ENCODE results near the gene INPP5B.
"Not testable (repeated sequence)": the region's sequence is repeated elsewhere in the genome, so short reads cannot be mapped to it uniquely, and the experiment has no call there.

INPP5B gene

DNA sequence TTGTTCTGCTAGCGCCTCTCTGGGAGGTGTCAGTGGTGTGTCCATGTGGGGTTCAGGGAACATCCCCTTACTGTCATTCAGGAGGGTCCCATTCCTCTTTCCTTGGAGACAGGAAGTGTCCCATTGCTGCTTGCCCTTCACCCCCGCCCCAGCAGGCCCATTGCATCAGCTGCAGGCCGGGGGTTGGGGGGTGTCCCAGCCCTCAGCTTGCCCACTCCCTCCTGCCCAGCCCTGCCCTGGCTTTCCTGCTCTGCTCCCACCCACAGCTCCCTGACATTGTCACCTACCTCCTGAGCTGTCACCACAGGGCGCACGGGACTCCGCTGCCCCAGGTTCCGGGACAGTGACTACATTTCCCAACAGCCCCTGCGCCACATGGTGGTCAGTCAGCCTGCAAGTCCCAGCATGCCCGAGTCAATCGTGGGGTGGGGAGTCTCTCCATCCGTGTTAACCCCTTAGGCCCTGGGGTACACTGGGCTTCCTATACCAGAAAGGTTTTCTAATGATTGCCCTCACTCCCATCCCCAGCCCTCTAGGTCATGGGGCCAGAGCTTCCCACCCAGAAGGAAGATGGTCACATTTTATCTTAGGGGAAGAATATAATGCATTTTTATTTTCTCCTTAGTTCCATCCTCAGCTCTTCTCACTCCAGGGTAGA, at the start of gene INPP5B:
INPP5B (minus strand) TSS at position 351 of the 658 bp plus-strand sequence. CDS start 745 bp downstream, outside the sequence.
- peak; percentile 86 for DNase-seq

DNA sequence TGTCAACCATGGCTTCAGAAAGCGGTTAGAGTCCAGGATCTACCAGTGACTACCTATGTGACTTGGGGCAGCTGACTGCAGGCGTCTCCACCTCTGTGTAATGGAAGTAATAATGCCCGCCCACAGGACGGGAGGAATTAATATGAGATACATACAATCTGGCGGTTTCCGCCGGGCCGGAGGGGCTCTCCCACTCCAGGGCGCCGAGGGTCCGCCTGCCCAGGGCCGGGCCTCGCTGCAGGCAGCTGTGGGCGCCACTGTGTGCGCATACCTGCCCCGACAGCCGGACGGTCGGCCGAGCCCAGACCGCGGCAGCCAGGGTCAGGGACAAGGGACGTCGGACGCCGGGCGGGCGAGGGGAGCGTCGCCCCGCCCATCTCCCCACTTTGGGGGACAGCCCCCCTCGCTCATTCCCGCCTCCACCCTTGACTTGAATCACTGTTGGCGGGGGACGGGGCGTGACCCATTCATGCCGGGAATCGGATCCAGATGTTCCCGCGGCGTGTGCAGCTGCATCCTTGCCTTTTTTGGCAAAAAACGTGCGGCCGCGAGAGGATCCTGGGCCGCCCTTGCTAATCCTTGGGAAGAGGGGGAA, 49.0 kb upstream of the INPP5B start:
- DNase-seq, result no peak

DNA sequence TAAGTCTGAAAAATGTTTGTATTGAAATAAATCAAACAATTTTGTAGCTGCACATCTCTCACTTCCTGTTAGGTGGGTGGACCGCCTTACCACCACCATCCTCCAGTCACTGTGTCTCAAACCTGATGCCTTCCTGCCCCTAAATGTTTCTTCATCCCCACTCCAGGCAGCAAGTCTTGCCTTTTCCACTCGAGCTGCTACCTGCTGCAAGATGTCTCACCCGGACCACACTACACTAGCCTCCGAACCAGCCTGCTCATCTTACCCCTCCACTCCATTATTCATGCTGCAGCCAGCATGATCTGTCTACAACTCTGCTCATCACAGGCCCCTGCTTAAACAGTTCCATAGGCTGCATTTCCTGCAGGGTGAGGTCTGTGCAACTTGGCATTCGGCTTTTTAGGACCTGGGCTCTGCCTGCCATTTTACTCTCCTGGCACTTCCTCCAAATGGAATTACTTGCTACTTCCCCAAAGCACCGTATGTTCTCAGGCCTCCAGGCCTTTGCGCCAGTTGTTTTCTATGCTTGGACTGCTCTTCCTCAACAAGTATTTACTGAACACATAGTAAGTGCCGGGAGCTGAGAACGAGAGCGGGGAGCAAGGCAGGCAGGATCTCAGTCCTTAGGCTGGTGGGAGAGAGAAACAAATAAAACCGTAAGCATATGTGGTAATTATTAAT, 48.2 kb upstream of the INPP5B start:
- no peak for DNase-seq

DNA sequence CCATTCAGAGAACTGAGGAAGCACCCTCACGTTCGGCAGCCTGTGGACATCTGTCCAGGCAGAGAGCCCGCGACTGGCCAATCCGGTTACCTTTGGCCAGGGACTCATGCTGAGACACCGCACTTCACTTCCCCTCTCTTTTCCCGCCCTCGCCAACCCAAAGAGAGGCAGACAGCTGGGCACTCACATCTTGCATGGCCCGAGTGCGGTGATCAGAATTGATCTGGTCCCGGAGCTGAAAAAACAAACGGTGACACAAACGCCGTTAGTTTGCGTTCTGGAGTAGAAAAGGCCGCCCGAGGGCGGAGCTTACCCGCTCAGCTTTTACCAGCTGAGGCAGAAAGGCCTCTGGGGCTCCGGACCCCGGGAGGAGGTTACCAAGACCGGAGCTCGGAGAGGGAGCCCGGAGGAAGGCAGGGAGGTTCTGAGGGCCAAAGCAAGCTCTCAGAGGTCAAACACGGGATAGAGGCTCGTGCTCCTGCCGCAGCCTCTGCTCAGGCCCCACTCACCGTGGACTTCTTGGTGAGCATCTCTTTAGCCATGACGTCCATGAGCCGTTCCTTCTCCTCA, 42.6 kb upstream of the INPP5B start:
- DNase-seq, result peak; percentile 58

DNA sequence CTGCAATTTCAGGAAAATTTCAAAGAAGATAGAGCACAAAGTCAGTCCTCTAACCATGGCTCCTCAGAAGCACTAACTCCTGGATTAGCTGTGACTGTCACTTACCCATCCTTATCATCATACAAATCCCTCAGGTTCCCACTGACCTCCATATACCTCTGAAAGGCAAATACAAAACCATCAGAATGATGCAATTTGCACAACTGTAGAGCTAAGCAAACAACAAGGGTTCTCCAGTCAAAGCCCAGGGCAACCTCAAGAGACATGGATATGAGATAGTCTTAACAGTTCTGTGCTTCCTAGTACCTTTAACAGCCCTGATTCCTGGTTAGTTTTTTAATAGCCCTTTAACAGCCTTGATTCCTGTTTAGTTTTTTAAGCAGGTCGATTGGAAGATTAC, 40.8 kb upstream of the INPP5B start:
- DNase-seq, result no peak

DNA sequence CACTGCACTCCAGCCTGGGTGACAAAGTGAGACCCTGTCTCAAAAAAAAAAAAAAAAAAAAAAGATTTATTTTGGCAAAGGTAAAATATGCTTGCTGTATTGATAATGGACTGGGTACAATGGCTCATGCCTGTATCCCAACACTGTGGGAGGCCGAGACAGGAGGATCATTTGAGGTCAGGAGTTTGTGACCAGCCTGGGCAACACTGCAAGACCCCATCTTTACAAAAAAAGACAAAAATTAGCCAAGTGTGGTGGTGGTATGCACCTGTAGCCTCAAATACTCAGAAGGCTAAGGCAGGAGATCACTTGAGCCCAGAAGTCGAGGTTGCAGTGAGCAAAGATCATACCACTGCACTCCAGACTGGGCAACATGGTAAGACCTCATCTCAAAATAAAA, 36.7 kb upstream of the INPP5B start:
- DNase-seq, result no peak

DNA sequence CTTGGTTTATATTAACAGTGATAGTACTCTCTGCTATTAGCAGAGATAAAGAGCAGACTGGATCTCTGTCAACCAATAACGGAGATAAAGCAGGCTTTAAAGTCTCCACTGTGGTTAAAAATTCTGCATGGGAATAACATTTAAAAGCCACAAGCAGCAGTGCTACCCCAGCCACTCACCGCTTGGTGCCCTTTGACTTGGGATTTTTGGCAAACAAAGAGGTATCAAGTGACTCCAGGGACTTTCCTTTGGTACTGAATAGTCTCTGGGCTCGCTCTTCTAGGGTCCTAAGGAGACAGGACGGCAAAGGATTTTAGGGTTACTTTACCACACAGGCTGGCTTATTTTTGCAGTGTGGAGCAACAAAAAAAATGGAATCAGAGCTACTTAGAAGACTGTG, 31.7 kb upstream of the INPP5B start:
- no peak for DNase-seq

DNA sequence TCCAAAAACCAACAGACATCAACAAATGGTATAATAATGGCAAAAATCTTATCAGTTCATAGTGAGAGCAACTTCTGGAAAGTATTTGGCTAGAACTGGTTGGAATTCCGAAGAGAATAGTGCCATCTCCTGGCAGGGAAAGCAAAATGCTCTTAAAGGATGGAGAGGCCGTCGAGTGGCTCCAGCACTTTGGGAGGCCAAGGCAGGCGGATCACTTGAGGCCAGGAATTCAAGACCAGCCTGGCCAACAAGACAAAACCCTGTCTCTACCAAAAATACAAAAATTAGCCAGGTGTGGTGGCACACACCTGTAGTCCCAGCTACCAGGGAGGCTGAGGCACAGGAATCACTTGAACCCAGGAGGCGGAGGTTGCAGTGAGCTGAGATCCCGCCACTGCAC, 28.2 kb upstream of the INPP5B start:
- DNase-seq, result not testable (repeated sequence)

DNA sequence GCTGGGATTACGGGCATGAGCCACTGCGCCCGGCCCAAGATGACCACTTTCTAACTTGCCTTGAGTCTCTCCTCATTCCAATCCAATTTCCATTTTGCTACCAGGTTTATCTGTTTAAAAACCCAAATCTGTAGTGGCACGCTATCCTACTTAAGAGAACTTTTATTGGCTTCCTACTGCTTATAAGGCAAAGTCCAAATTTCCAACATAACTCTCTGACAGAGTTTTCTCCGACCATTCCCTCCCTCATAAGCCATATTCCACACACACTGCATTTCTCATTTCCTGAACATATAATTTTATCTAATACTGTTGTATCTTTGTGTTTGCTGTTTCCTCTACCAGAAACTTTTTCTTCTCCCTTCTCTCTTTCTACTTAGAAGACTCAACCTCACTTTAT, 27.7 kb upstream of the INPP5B start:
- DNase-seq, result no peak

DNA sequence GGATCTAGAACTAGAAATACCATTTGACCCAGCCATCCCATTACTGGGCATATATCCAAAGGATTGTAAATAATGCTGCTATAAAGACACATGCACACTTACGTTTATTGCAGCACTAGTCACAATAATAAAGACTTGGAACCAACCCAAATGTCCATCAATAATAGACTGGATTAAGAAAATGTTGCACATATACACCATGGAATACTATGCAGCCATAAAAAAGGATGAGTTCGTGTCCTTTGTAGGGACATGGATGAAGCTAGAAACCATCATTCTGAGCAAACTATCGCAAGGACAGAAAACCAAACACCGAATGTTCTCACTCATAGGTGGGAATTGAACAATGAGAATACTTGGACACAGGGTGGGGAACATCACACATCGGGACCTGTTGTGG, 26.8 kb upstream of the INPP5B start:
- DNase-seq, result not testable (repeated sequence)

DNA sequence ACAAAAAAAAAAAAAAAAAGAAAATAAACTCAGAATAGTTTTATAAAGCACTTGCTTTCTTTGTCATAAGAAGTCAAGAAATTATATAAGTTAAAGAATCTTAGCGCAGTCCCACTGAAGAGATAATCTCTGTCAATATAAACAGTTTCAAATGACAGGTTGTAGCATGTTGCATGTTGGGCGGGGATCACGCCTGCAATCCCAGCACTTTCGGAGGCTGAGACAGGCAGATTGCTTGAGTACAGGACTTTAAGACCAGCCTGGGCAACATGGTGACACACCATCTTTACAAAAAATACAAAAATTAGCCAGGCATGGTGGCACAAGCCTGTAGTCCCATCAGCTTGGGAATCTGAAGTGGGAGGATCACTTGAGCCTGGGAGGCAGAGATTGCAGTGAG, 18.4 kb upstream of the INPP5B start:
- DNase-seq, result no peak

DNA sequence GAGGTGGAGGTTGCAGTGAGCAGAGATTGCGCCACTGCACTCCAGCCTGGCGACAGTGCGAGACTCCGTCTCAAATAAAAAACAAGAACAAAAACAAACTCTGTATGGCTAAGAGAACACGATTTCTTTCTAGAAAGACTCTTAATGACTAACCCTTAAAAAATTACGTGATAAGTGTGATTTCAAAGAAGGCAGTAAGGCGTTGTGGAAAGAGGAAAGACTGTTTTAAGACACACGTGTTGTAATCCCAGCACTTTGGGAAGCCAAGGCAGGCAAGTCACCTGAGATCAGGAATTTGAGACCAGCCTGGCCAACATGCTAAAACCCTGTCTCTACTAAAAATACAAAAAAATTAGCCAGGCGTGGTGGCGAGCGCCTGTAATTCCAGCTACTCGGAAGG, 17.3 kb upstream of the INPP5B start:
- DNase-seq, result not testable (repeated sequence)

DNA sequence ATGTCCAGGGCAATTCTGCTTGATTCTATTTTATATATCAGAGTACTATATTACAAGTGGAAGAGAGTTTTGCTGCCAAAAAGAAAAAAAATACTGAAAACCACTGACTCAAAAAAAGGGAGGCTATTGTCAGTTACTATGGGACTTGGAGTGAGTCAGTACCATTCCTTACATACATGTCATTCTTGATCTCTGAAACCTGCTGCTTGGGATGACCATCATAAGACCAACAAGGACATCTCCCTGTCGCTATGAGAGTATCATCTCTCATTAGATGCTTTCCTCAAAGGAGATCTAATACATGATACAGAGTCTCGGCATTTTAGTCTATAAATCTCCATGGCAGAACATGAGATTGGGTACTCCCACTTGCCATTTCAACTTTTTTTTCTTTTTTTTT, 11.8 kb upstream of the INPP5B start:
- DNase-seq, result no peak

DNA sequence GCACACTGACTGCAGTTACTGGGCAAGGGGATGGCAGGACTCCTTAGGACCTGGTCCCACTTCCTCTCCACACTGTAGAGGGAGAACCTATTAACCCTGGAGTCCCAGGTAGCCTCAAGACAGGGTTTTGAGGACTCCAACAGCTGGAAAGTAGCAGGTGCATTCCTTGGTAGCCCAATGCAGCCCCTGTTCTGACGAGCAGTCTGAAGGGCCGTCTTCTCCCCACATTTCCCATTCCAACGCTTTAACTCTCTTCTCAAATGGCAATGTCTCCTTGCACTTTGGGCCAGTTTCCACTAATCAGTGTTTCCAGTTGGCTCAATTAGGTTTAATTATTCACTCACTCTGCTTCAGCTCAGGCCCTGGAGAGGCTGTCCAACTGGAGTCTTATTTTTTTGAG, 8.8 kb upstream of the INPP5B start:
- DNase-seq, result no peak

DNA sequence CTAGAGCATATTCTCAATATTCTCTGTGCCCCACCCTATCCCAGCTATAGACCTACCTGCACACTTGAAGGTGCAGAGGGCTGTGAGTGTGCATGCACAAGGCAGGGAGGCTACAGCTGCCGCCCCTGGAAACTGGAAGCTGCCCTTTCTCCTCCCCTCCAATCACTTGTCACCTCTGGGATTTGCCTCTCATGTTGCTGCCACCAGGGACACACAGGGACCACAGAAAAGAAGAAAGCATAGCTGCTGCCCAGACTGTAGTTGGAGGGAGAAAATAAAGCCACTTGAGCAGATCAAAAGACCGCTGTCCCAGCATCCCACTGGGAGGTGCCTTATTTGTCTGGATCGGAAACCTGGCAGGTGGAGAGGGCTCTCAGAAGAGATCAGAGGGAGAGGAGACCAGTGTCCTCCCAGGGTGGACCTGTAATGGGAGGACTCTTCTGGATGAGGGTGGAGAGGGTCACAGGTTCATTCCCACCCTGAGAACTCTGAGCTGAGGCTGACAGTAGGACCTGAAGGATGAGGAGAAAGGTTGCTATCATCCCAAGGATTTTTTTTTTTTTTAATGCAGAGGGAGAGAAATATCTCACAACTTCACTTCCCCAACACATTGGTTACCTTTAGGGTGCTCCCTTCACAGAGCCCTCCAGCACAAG, 7.6 kb upstream of the INPP5B start:
- DNase-seq, result no peak

DNA sequence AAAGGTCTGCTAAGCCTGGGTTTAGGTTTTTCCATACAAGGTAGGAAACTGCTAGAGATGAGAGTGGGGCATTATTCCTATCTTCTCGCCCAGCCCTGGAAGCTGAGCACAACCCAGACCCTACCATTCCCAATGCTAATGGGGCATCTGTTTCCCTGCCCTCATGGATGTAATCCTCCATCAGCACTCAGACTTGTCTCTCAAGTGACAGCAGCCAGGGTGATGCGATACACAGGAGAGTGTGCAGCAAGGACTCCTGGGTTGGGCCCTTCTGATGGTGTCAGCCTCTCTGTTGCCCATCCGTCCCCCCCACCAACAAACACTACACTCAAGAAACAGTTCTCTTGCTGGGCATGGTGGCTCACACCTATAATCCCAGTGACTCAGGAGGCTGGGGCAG, 5.9 kb upstream of the INPP5B start:
- no peak for DNase-seq

DNA sequence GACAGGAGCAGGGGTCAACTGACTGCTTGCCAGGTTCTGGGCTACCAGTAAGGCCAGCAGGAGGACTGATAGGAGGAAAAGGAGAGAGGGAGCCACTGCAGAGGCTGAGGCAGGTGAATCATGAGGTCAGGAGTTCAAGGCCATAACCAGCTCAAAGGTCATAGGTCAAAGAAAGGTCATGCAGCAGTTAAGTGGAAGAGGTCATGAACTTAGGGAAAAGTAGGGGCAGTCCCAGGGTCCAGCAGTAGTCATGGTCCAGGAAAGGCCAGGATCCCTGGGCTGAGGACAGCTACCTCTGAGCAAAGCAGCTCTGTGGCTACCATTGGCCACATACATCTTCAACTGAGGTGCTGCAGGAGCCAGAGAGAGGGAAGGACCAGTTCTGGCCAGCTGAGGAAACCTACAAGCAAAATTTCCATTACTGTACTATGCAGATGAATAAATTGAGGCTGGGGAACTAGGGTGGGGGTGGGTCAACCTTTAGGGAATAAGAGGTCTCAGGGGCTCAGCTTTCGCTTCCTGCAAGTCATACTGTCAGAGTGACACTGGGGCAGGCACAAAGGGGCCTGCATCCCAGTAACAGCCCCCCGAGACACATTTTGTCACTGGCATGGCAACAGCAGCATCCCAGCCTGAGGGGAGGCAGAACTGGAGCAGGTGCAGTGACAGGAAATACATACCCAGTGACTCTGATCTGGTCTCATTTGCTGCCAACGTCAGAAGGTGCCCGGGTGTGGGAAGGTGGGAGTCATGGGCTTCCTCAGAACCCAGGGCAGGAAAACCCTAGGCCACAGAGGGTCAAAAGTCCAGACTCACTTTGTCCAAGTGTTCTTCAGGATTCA, 5.2 kb upstream of the INPP5B start:
- DNase-seq, result no peak

DNA sequence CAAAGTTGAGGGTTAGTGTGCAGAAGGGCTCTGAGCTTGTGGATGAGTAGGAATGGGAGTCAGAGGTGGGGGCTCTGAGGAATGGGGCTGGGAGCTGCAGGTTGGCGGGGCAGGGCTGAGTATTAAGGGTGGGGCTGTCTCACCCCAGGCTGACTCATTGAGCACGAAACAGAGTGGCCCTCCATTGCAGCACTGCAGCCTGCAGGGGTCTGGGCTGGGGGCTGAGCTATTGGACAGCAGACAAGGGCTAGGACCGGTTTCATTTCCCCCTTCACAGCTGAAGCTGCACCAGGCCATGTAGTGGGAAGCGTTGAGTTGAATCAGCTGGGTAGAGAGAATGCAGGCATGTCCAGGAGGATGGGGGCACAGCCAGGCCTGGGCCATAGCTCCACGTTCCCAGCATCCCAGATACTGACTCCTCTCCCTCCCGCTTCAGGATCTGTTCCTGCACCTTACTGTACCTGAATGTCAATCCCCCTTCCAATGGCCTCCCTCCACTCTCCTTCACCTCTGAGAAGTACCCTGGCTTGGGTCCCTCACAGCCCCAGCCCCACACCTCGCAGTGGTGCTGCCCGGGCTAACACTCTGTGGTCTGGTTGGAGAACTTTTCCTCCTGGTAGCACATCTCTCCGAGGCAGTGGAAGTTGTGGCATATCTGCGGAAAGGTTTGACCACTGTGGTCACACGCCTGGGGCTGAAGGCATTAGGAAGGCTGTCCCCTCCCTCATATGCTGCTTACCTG, 4.4 kb upstream of the INPP5B start:
- DNase-seq, result no peak

DNA sequence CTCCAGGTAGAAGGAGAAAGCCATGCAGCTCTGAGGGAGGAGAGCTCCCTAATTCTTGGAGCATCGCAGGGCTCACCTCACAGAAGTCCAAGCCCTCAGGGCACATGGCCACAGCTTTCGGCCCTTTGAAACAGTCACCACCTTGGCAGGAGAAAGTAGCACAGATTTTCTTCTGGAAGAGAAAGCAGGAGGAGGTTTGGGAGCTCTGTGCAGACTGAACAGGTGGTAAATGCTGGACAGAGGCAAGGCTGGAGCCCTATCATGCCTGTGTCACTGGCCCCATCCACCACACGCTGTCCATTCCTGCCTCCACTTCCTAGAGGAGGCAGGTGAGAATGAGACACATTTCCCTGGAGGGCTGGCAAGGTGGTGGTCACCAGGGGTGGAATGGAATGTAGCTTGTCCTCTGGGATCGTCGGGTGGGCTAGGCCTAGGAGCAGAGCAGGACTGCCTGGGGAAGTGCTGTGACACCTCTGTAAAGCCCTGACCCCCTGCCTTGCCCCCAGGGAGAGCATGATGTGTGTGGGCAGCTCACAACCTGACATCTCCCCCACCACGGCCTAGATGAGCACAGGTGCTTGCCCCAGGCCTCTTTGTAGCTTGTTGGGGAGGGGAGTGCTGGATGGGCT, 2.8 kb upstream of the INPP5B start:
- no peak for DNase-seq

DNA sequence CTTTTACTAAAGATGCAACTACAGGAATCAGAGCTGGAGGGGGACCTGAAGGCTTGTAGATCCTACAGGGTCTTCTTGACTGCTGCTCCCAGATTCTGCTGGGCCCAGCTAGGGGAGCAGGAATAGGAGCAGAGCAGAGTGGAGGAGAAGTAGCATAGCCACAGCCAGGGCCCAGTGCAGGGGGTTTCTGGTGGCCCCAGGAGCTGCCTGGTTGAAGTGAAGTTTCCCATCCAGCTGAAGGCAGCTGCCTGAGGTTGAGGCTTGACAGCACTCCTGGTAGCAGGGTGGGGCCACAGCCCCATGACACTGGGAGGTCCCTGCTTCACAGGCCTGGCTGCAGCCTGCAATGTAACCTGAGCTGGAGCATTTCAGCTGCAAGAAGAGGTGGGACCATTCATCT, 2.0 kb upstream of the INPP5B start:
- no peak for DNase-seq

DNA sequence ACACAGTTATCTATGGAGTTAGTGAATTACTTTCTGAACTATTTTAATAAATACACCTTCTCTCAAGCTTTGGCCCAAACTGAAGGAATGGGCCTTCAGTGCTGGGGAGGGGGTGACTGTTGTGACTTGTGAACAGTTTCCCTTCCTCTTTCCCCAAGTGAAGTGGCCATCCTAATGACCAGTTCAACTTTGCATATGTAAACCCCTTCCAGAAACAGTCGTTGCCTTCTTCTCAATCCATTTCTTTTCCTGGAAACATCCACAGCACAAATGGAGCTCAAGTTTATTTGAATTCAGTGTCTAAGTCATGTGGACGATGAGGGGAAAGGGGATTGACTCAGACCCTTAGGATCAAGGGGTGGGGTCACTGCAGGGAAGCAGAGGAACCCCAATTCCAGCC, 1.3 kb upstream of the INPP5B start:
- no peak for DNase-seq
